ENCODE results near the gene ABI3BP. TPM values are rescaled to one million over a fixed set of nuclear protein-coding genes. Genes with fewer than 3 reads are reported as not detected.

Gene ABI3BP
- total RNA-seq, 1 experiment from 2014 or later: 0.15 TPM

GRCh38 chr3:100811779-100812507 is 181.3 kb downstream of the ABI3BP start:
- Histone ChIP-seq H3K9ac (ENCODE audit: low read length) (no peak overlapping the region), H2AFZ (ENCODE audit: low read depth, low read length, poor library complexity, severe bottlenecking) (no peak overlapping the region), H3K4me3 (replicated peaks in 1 of 2; ENCODE audit: low read depth in 1 of 2, low read length in 2 of 2) (no peak overlapping the region), H3K27ac (ENCODE audit: low read depth, low read length) (no peak overlapping the region), H3K9me2 (ENCODE audit: insufficient read depth) (no peaks in the 10 kb centered on the region; the same call in 1 of the 2 replicates), H4K20me1 (ENCODE audit: insufficient read depth) (no peaks in the 10 kb centered on the region), H3K9me3 (ENCODE audit: control insufficient read depth in 1 of 2, insufficient read depth in 1 of 2, low read depth in 1 of 2, low read length in 2 of 2) (no peaks in the 10 kb centered on the region), H3K79me2 (ENCODE audit: insufficient read depth, low read length) (no peaks in the 10 kb centered on the region), H3K36me3 (ENCODE audit: control insufficient read depth in 1 of 2, insufficient read depth in 2 of 2, low read length in 2 of 2) (no peaks in the 10 kb centered on the region), H3K4me1 (ENCODE audit: control insufficient read depth in 1 of 2, insufficient read depth in 2 of 2, low read length in 2 of 2) (no peaks in the 10 kb centered on the region), H3K27me3 (ENCODE audit: insufficient read depth, low read length) (no peaks in the 10 kb centered on the region), H3K4me2 (ENCODE audit: low read length) (no peak overlapping the region)
- ATAC-seq (no peak), DNase-seq (ENCODE audit: low read depth, low spot score) (no peak)
- no TSS peak for BruUV-seq (replicated peaks)
- ChIA-PET RAD21 (ENCODE audit: low non-redundant PET in 1 of 2, low total read pairs in 2 of 2, uncharacterized antibody in 2 of 2, unreplicated experiment in 2 of 2) (no interaction called here), POLR2A (no interaction called here), CTCF (interaction anchor here (1.0 kb wide), 1 partner anchor 8 kb away, joined by 3 read pairs; no protein-coding TSS in a partner anchor)
- TF ChIP-seq ATF3 (IDR thresholded peaks at IDR 0.05) (no peak), JUND (IDR thresholded peaks at IDR 0.05) (no peak), MAX (IDR thresholded peaks at IDR 0.05) (no peak), RAD21 (IDR thresholded peaks at IDR 0.05; ENCODE audit: low read depth) (no peak), ZNF274 (IDR thresholded peaks at IDR 0.05; ENCODE audit: low read depth, low read length) (no peak), POLR2A (IDR thresholded peaks at IDR 0.05; ENCODE audit: borderline replicate concordance, extremely low read depth, insufficient read depth, insufficient read length) (no peak)
- intact Hi-C loops (cut with micrococcal nuclease): no loop called here

GRCh38 chr3:100810671-100811070 is 182.6 kb downstream of the ABI3BP start:
- no peaks in the 10 kb centered on the region for H3K4me1 ChIP-seq (ENCODE audit: control insufficient read depth in 1 of 2, insufficient read depth in 2 of 2, low read length in 2 of 2)
- ATAC-seq: no peak
- RAD21 ChIA-PET (ENCODE audit: low non-redundant PET in 1 of 2, low total read pairs in 2 of 2, uncharacterized antibody in 2 of 2, unreplicated experiment in 2 of 2): no interaction called here
- H4K20me1 ChIP-seq (ENCODE audit: insufficient read depth): no peaks in the 10 kb centered on the region
- BruUV-seq (replicated peaks): no TSS peak
- intact Hi-C loops (cut with micrococcal nuclease): no loop called here
- H3K4me2 ChIP-seq (ENCODE audit: low read length): no peak overlapping the region
- H3K27ac ChIP-seq (ENCODE audit: low read depth, low read length): no peak overlapping the region
- H3K36me3 ChIP-seq (ENCODE audit: control insufficient read depth in 1 of 2, insufficient read depth in 2 of 2, low read length in 2 of 2): no peaks in the 10 kb centered on the region
- no peak overlapping the region for H2AFZ ChIP-seq (ENCODE audit: low read depth, low read length, poor library complexity, severe bottlenecking)
- H3K79me2 ChIP-seq (ENCODE audit: insufficient read depth, low read length): no peaks in the 10 kb centered on the region
- POLR2A ChIA-PET: no interaction called here
- no peak for DNase-seq (ENCODE audit: low read depth, low spot score)
- H3K9me3 ChIP-seq (ENCODE audit: control insufficient read depth in 1 of 2, insufficient read depth in 1 of 2, low read depth in 1 of 2, low read length in 2 of 2): no peaks in the 10 kb centered on the region
- no peak overlapping the region for H3K9ac ChIP-seq (ENCODE audit: low read length)
- H3K27me3 ChIP-seq (ENCODE audit: insufficient read depth, low read length): no peaks in the 10 kb centered on the region
- CTCF ChIA-PET: no interaction called here
- no peak overlapping the region for H3K4me3 ChIP-seq (replicated peaks in 1 of 2; ENCODE audit: low read depth in 1 of 2, low read length in 2 of 2)
- H3K9me2 ChIP-seq (ENCODE audit: insufficient read depth): no peaks in the 10 kb centered on the region; the same call in 1 of the 2 replicates
- TF ChIP-seq ZNF274 (IDR thresholded peaks at IDR 0.05; ENCODE audit: low read depth, low read length): no peak
- TF ChIP-seq MAX (IDR thresholded peaks at IDR 0.05): no peak
- TF ChIP-seq EZH2phosphoT487 (IDR thresholded peaks at IDR 0.05; ENCODE audit: borderline replicate concordance): no peak
- no peak for TF ChIP-seq POLR2A (IDR thresholded peaks at IDR 0.05; ENCODE audit: borderline replicate concordance, extremely low read depth, insufficient read depth, insufficient read length)
- TF ChIP-seq TCF7L2 (IDR thresholded peaks at IDR 0.05; ENCODE audit: borderline replicate concordance, extremely low read depth, insufficient read depth, insufficient read length): no peak
- no peak for TF ChIP-seq ZBTB33 (IDR thresholded peaks at IDR 0.05; ENCODE audit: extremely low read depth, insufficient replicate concordance, low read length)
- no peak for TF ChIP-seq ZFX (IDR thresholded peaks at IDR 0.05)
- no peak for TF ChIP-seq CTCF (IDR thresholded peaks at IDR 0.05 in 2 of 3, conservative IDR thresholded peaks at IDR 0.05 in 1 of 3; ENCODE audit: borderline replicate concordance in 1 of 3, insufficient read depth in 1 of 3, low read depth in 2 of 3, low read length in 2 of 3)
- TF ChIP-seq CBX3 (IDR thresholded peaks at IDR 0.05; ENCODE audit: low read depth): no peak
- no peak for TF ChIP-seq RAD21 (IDR thresholded peaks at IDR 0.05; ENCODE audit: low read depth)
- no peak for TF ChIP-seq SRF (IDR thresholded peaks at IDR 0.05; ENCODE audit: low read depth)
- TF ChIP-seq EGR1 (IDR thresholded peaks at IDR 0.05; ENCODE audit: low read depth): no peak
- no peak for TF ChIP-seq EZH2 (IDR thresholded peaks at IDR 0.05)
- no peak for TF ChIP-seq JUND (IDR thresholded peaks at IDR 0.05)
